ENCODE results near the gene BRPF3. TPM values are rescaled to one million over a fixed set of nuclear protein-coding genes. Genes with fewer than 3 reads are reported as not detected.

The BRPF3 gene
- total RNA-seq, 1 experiment from 2014 or later, result 13.9 TPM

- DNase-seq (ENCODE audit: low spot score), result no peak
- in situ Hi-C loops (cut with HindIII; ENCODE audit: low sequenced_read_pairs), result no loop called here
Observed at GRCh38 chr6:36224918-36225461, 28.4 kb downstream of the BRPF3 start.

GRCh38 chr6:36226438-36227047 lies 30.0 kb downstream of the BRPF3 start:
- DNase-seq (ENCODE audit: low spot score), result no peak
- in situ Hi-C loops (cut with HindIII; ENCODE audit: low sequenced_read_pairs), result no loop called here

GRCh38 chr6:36227379-36228228 lies 31.1 kb downstream of the BRPF3 start:
- no peak for DNase-seq (ENCODE audit: low spot score)
- in situ Hi-C loops (cut with HindIII; ENCODE audit: low sequenced_read_pairs), result no loop called here

GRCh38 chr6:36229223-36229622 lies 32.7 kb downstream of the BRPF3 start:
- no peak for DNase-seq (ENCODE audit: low spot score)
- in situ Hi-C loops (cut with HindIII; ENCODE audit: low sequenced_read_pairs), result no loop called here

- in situ Hi-C loops (cut with HindIII; ENCODE audit: low sequenced_read_pairs), result no loop called here
- DNase-seq (ENCODE audit: low spot score), result no peak
Observed at GRCh38 chr6:36230371-36230770, 33.8 kb downstream of the BRPF3 start.

- in situ Hi-C loops (cut with HindIII; ENCODE audit: low sequenced_read_pairs), result no loop called here
- DNase-seq (ENCODE audit: low spot score), result no peak
Observed at GRCh38 chr6:36232172-36232571, 35.6 kb downstream of the BRPF3 start.

GRCh38 chr6:36235309-36235708 lies 38.8 kb downstream of the BRPF3 start:
- DNase-seq (ENCODE audit: low spot score), result peak; percentile 3
- in situ Hi-C loops (cut with HindIII; ENCODE audit: low sequenced_read_pairs), result no loop called here

- no peak for DNase-seq (ENCODE audit: low spot score)
- in situ Hi-C loops (cut with HindIII; ENCODE audit: low sequenced_read_pairs), result no loop called here
Observed at GRCh38 chr6:36235862-36236261, 39.3 kb downstream of the BRPF3 start.

GRCh38 chr6:36239774-36240173 lies 43.2 kb downstream of the BRPF3 start:
- in situ Hi-C loops (cut with HindIII; ENCODE audit: low sequenced_read_pairs), result no loop called here
- no peak for DNase-seq (ENCODE audit: low spot score)

- no peak for DNase-seq (ENCODE audit: low spot score)
- in situ Hi-C loops (cut with HindIII; ENCODE audit: low sequenced_read_pairs), result no loop called here
Observed at GRCh38 chr6:36241728-36242127, 45.2 kb downstream of the BRPF3 start.

- in situ Hi-C loops (cut with HindIII; ENCODE audit: low sequenced_read_pairs), result no loop called here
- DNase-seq (ENCODE audit: low spot score), result no peak
Observed at GRCh38 chr6:36242161-36242560, 45.6 kb downstream of the BRPF3 start.

GRCh38 chr6:36242626-36243025 lies 46.1 kb downstream of the BRPF3 start:
- no peak for DNase-seq (ENCODE audit: low spot score)
- in situ Hi-C loops (cut with HindIII; ENCODE audit: low sequenced_read_pairs), result no loop called here

- DNase-seq (ENCODE audit: low spot score), result no peak
- in situ Hi-C loops (cut with HindIII; ENCODE audit: low sequenced_read_pairs), result no loop called here
Observed at GRCh38 chr6:36243562-36244212, 47.1 kb downstream of the BRPF3 start.

GRCh38 chr6:36244641-36245280 lies 48.2 kb downstream of the BRPF3 start:
- DNase-seq (ENCODE audit: low spot score), result no peak
- in situ Hi-C loops (cut with HindIII; ENCODE audit: low sequenced_read_pairs), result no loop called here

GRCh38 chr6:36245572-36246061 lies 49.1 kb downstream of the BRPF3 start:
- DNase-seq (ENCODE audit: low spot score), result no peak
- in situ Hi-C loops (cut with HindIII; ENCODE audit: low sequenced_read_pairs), result no loop called here

GRCh38 chr6:36246506-36247268 lies 50.1 kb downstream of the BRPF3 start:
- in situ Hi-C loops (cut with HindIII; ENCODE audit: low sequenced_read_pairs), result no loop called here
- no peak for DNase-seq (ENCODE audit: low spot score)

- in situ Hi-C loops (cut with HindIII; ENCODE audit: low sequenced_read_pairs), result no loop called here
- DNase-seq (ENCODE audit: low spot score), result no peak
Observed at GRCh38 chr6:36247693-36248092, 51.1 kb downstream of the BRPF3 start.

- in situ Hi-C loops (cut with HindIII; ENCODE audit: low sequenced_read_pairs), result no loop called here
- DNase-seq (ENCODE audit: low spot score), result no peak
Observed at GRCh38 chr6:36248980-36249379, 52.4 kb downstream of the BRPF3 start.

- in situ Hi-C loops (cut with HindIII; ENCODE audit: low sequenced_read_pairs), result no loop called here
Observed at GRCh38 chr6:36249536-36249935, 53.0 kb downstream of the BRPF3 start.

More at GRCh38 chr6:36249536-36249935, 53.0 kb downstream of the BRPF3 start:
- DNase-seq (ENCODE audit: low spot score), result no peak
